ENCODE data around the gene SFRP2.

DNA sequence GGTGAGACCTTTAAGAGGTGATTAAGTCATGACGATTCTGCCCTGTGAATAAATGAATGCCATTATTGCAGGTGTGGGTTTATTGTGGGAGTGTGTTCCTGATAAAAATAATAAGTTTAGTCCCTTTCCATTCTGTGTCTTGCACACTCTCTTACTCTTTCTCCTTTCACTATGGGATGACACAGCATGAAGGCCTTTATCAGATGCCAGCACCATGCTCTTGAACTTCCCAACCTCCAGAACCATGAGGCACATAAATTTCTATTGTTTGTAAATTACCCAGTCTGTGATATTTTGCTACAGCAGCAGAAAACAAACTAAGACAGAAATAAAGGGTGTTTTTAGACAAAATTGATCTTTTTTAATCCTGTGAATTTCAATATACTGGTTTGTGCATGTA is 10.5 kb downstream of the SFRP2 start:
- no peak for TF ChIP-seq CTCF (IDR thresholded peaks at IDR 0.05 in 4 of 5, conservative IDR thresholded peaks at IDR 0.05 in 1 of 5)
- TF ChIP-seq POLR2A (IDR thresholded peaks at IDR 0.05) = no peak
